HEK293 (cell line): ENCODE measurements around the gene DLEC1.

Experiments used
- CTCF ChIA-PET: fragments of 350-600 bp; formaldehyde crosslinking; extraction: SDS; loops from one replicate; lab custom pipeline; 2021; ENCODE audit warnings: antibody characterized with exemption; lab: Yijun Ruan, JAX
- POLR2A ChIA-PET: fragments of 300-600 bp; formaldehyde crosslinking; extraction: SDS; loops from one replicate; lab custom pipeline; 2020; ENCODE audit warnings: antibody characterized with exemption, inconsistent platforms; lab: Yijun Ruan, JAX
- H3K27ac ChIP-seq: fragments of 200-500 bp; sonication (Bioruptor generic); 2 replicates; pipeline ENCODE4 v1.5.1; 2014; ENCODE audit warnings: low read depth, low read length, control low read depth, inconsistent platforms; ENCODE audit errors: extremely low read depth
- H3K36me3 ChIP-seq, 2 experiments: fragments of 200-500 bp in 1 of 2; sonication (Bioruptor generic) in 1 of 2; 1 replicate in 1 of 2; 2 replicates in 1 of 2; pipeline ENCODE4 v1.5.1; 2014 to 2017; ENCODE audit warnings: inconsistent platforms in 2 of 2, low read length in 2 of 2; ENCODE audit not compliant: control insufficient read depth in 2 of 2, insufficient read depth in 1 of 2
- H3K4me1 ChIP-seq: fragments of 200-500 bp; sonication (Bioruptor generic); 2 replicates; pipeline ENCODE4 v1.5.1; 2014; ENCODE audit warnings: mild to moderate bottlenecking, low read length, inconsistent platforms; ENCODE audit not compliant: control insufficient read depth, insufficient read depth
- H3K4me3 ChIP-seq: 2 replicates; pipeline ENCODE4 v1.5.1; 2011; ENCODE audit warnings: low read depth, mild to moderate bottlenecking, control low read depth, low read length, moderate library complexity
- H3K9me3 ChIP-seq: fragments of 200-500 bp; sonication (Bioruptor generic); 2 replicates; pipeline ENCODE4 v1.5.1; 2014; ENCODE audit warnings: low read depth, low read length, inconsistent platforms; ENCODE audit not compliant: control insufficient read depth, insufficient read depth
- AEBP2 ChIP-seq: fragments of 450-650 bp; formaldehyde crosslinking; IDR thresholded peaks from 2 replicates; pipeline ENCODE4 v1.5.1; 2016; ENCODE audit warnings: missing biosample characterization, missing genetic modification characterization, borderline replicate concordance
- BCL11A ChIP-seq: fragments of 450-650 bp; formaldehyde crosslinking; IDR thresholded peaks from 2 replicates; pipeline ENCODE4 v1.5.1; 2016; ENCODE audit warnings: low read depth, missing biosample characterization, missing genetic modification characterization
- MYNN ChIP-seq: fragments of 450-650 bp; formaldehyde crosslinking; IDR thresholded peaks from 2 replicates; pipeline ENCODE4 v1.5.1; 2016; ENCODE audit warnings: missing biosample characterization, missing genetic modification characterization, borderline replicate concordance
- ZBTB11 ChIP-seq: fragments of 450-650 bp; formaldehyde crosslinking; conservative IDR thresholded peaks from 2 replicates; pipeline ENCODE4 v1.5.1; 2016; ENCODE audit warnings: low read depth, missing biosample characterization, missing genetic modification characterization
- ZBTB7A ChIP-seq: fragments of 450-650 bp; formaldehyde crosslinking; IDR thresholded peaks from 2 replicates; pipeline ENCODE4 v1.5.1; 2016; ENCODE audit warnings: low read depth, missing biosample characterization, missing genetic modification characterization
- ZNF114 ChIP-seq: fragments of 450-650 bp; formaldehyde crosslinking; IDR thresholded peaks from 2 replicates; pipeline ENCODE4 v1.5.0; 2017; ENCODE audit warnings: missing biosample characterization, missing genetic modification characterization
- ZNF140 ChIP-seq: fragments of 450-650 bp; formaldehyde crosslinking; IDR thresholded peaks from 2 replicates; pipeline ENCODE4 v1.5.1; 2016; ENCODE audit warnings: missing biosample characterization, missing genetic modification characterization
- ZNF211 ChIP-seq: fragments of 450-650 bp; formaldehyde crosslinking; IDR thresholded peaks from 2 replicates; pipeline ENCODE4 v1.5.1; 2016; ENCODE audit warnings: low read depth, missing biosample characterization, missing genetic modification characterization
- ZNF214 ChIP-seq: fragments of 450-650 bp; formaldehyde crosslinking; IDR thresholded peaks from 2 replicates; pipeline ENCODE4 v1.5.1; 2017; ENCODE audit warnings: missing biosample characterization, mild to moderate bottlenecking, missing genetic modification characterization, borderline replicate concordance
- ZNF223 ChIP-seq: fragments of 450-650 bp; formaldehyde crosslinking; IDR thresholded peaks from 2 replicates; pipeline ENCODE4 v1.5.1; 2016; ENCODE audit warnings: missing biosample characterization, missing genetic modification characterization
- ZNF239 ChIP-seq: fragments of 450-650 bp; formaldehyde crosslinking; IDR thresholded peaks from 2 replicates; pipeline ENCODE4 v1.5.1; 2016; ENCODE audit warnings: missing biosample characterization, missing genetic modification characterization
- ZNF24 ChIP-seq: fragments of 450-650 bp; formaldehyde crosslinking; IDR thresholded peaks from 2 replicates; pipeline ENCODE4 v1.5.1; 2016; ENCODE audit warnings: missing biosample characterization, missing genetic modification characterization
- ZNF292 ChIP-seq: fragments of 450-650 bp; formaldehyde crosslinking; IDR thresholded peaks from 2 replicates; pipeline ENCODE4 v1.5.1; 2016; ENCODE audit warnings: low read depth, missing biosample characterization, missing genetic modification characterization, borderline replicate concordance
- ZNF394 ChIP-seq: fragments of 450-650 bp; formaldehyde crosslinking; IDR thresholded peaks from 2 replicates; pipeline ENCODE4 v1.5.1; 2016; ENCODE audit warnings: missing biosample characterization, missing genetic modification characterization, mild to moderate bottlenecking, moderate library complexity, borderline replicate concordance
- ZNF449 ChIP-seq: fragments of 450-650 bp; formaldehyde crosslinking; IDR thresholded peaks from 2 replicates; pipeline ENCODE4 v1.5.1; 2017; ENCODE audit warnings: missing biosample characterization, mild to moderate bottlenecking, missing genetic modification characterization, moderate library complexity
- ZNF521 ChIP-seq: fragments of 450-650 bp; formaldehyde crosslinking; IDR thresholded peaks from 2 replicates; pipeline ENCODE4 v1.5.1; 2017; ENCODE audit warnings: missing biosample characterization, mild to moderate bottlenecking, missing genetic modification characterization
- ZNF548 ChIP-seq: fragments of 450-650 bp; formaldehyde crosslinking; IDR thresholded peaks from 2 replicates; pipeline ENCODE4 v1.5.1; 2016; ENCODE audit warnings: missing biosample characterization, missing genetic modification characterization
- ZNF549 ChIP-seq: fragments of 450-650 bp; IDR thresholded peaks from 2 replicates; pipeline ENCODE4 v1.5.1; 2018; ENCODE audit warnings: missing biosample characterization, missing genetic modification characterization, mild to moderate bottlenecking, inconsistent platforms, moderate library complexity
- ZNF624 ChIP-seq: fragments of 450-650 bp; formaldehyde crosslinking; IDR thresholded peaks from 2 replicates; pipeline ENCODE4 v1.5.1; 2017; ENCODE audit warnings: missing biosample characterization, missing genetic modification characterization
- ZNF76 ChIP-seq: fragments of 450-650 bp; formaldehyde crosslinking; IDR thresholded peaks from 2 replicates; pipeline ENCODE4; 2016; ENCODE audit warnings: low read depth, missing biosample characterization, missing genetic modification characterization, borderline replicate concordance
- ZNF791 ChIP-seq: fragments of 450-650 bp; formaldehyde crosslinking; IDR thresholded peaks from 2 replicates; pipeline ENCODE4 v1.5.1; 2016; ENCODE audit warnings: missing biosample characterization, missing genetic modification characterization

Gene DLEC1

GRCh38 chr3:38115645-38116427 lies 76.8 kb downstream of the DLEC1 start:
- H3K36me3 ChIP-seq = peaks cover 0 to 13% of the 10 kb centered on the region in 2 experiments; a peak in 1 of 3 replicates
- no peak overlapping the region for H3K4me3 ChIP-seq
- no peak overlapping the region for H3K27ac ChIP-seq
- no peaks in the 10 kb centered on the region for H3K4me1 ChIP-seq
- TF ChIP-seq ZNF449 (no peak), ZNF239 (tag by site-specific recombination) (no peak), ZNF76 (tag by site-specific recombination) (no peak), ZNF548 (tag by site-specific recombination) (no peak)
- ChIA-PET POLR2A (interaction anchor here (1.0 to 2.9 kb wide), 2 partner anchors 21 to 49 kb away, joined by 4 to 11 read pairs; partner anchors contain the start of genes ACAA1 and OXSR1), CTCF (interaction anchor here (0.6 to 0.9 kb wide), 5 partner anchors 125 to 288 kb away, joined by 3 to 4 read pairs (median 3); no protein-coding TSS in a partner anchor)
- H3K9me3 ChIP-seq = no peaks in the 10 kb centered on the region

GRCh38 chr3:38116471-38117162 lies 77.6 kb downstream of the DLEC1 start:
- Histone ChIP-seq H3K27ac (no peak overlapping the region), H3K36me3 (peaks cover 0 to 21% of the 10 kb centered on the region in 2 experiments; a peak in 1 of 3 replicates), H3K4me3 (no peak overlapping the region), H3K9me3 (no peaks in the 10 kb centered on the region), H3K4me1 (no peaks in the 10 kb centered on the region)
- TF ChIP-seq ZNF624 (no peak), ZNF214 (no peak), ZNF394 (tag by site-specific recombination) (no peak), ZBTB7A (tag by site-specific recombination) (no peak), ZNF521 (tag by site-specific recombination) (no peak), ZNF791 (tag by site-specific recombination) (no peak), ZNF292 (tag by site-specific recombination) (no peak), AEBP2 (tag by site-specific recombination) (no peak), ZNF223 (tag by site-specific recombination) (no peak), ZBTB11 (no peak), ZNF140 (tag by site-specific recombination) (no peak), ZNF114 (tag by site-specific recombination) (no peak), BCL11A (tag by site-specific recombination) (no peak), MYNN (tag by site-specific recombination) (no peak), ZNF24 (tag by site-specific recombination) (no peak), ZNF211 (no peak), ZNF549 (tag by site-specific recombination) (no peak)
- POLR2A ChIA-PET = interaction anchor here (0.7 to 2.9 kb wide), 3 partner anchors 12 to 49 kb away, joined by 3 to 11 read pairs (median 4); partner anchors contain the start of genes ACAA1 and OXSR1
- CTCF ChIA-PET = interaction anchor here (0.6 to 2.5 kb wide), 4 partner anchors 130 to 230 kb away, joined by 3 to 11 read pairs (median 4); partner anchors contain the start of gene XYLB
